Heart left ventricle (tissue), 16 donors: ENCODE results near the gene TYMP. TPM values are rescaled to one million over a fixed set of nuclear protein-coding genes. Genes with fewer than 3 reads are reported as not detected.
A peak's percentile ranks its signal among the peaks of the same experiment; 100 is the strongest.

Experiments
- ATAC-seq, 4 donors: fragments of 200-7000 bp; cut with Tn5 transposase; one replicate each; pipeline ENCODE4 v1.9.1; 2020 to 2022; ENCODE audit warnings: moderate library complexity in 4 of 4, mild to moderate bottlenecking in 3 of 4, moderate number of reproducible peaks in 1 of 4
- DNase-seq, 5 donors: peaks; one replicate each; pipeline ENCODE4 v3.0.0-alpha.2; 2020
- H3K27ac ChIP-seq, 12 donors: fragments of 200-600 bp; sonication (generic) in 4 of 12; one replicate each; pipeline versions ENCODE4 v1.5.0 to v1.8.0; 2016 to 2022; ENCODE audit warnings: mild to moderate bottlenecking in 2 of 12
- H3K27me3 ChIP-seq, 9 donors: fragments of 200-600 bp; sonication (generic) in 2 of 9; one replicate each; pipeline versions ENCODE4 v1.5.1 to v1.8.0; 2016 to 2022; ENCODE audit warnings: mild to moderate bottlenecking in 3 of 9
- H3K36me3 ChIP-seq, 9 donors: fragments of 200-600 bp; sonication (generic) in 2 of 9; one replicate each; pipeline versions ENCODE4 v1.5.0 to v1.8.0; 2018 to 2022; ENCODE audit warnings: mild to moderate bottlenecking in 2 of 9
- H3K4me1 ChIP-seq, 12 donors: fragments of 200-600 bp; sonication (generic) in 4 of 12; one replicate each; pipeline versions ENCODE4 v1.5.0 to v1.8.0; 2016 to 2022; ENCODE audit warnings: mild to moderate bottlenecking in 3 of 12
- H3K4me3 ChIP-seq, 12 donors: fragments of 200-600 bp; sonication (generic) in 4 of 12; one replicate each; pipeline versions ENCODE4 v1.5.0 to v1.8.0; 2017 to 2022; ENCODE audit warnings: mild to moderate bottlenecking in 9 of 12, moderate library complexity in 4 of 12
- H3K9me3 ChIP-seq, 12 donors: fragments of 200-600 bp; sonication (generic) in 4 of 12; one replicate each; pipeline versions ENCODE4 v1.5.0 to v1.8.0; 2016 to 2022; ENCODE audit warnings: mild to moderate bottlenecking in 1 of 12
- POLR2A ChIP-seq, 2 donors: fragments of 450-650 bp; IDR thresholded peaks; one replicate each; pipeline ENCODE4 v1.6.1; 2017; ENCODE audit warnings: antibody characterized with exemption in 2 of 2, mild to moderate bottlenecking in 2 of 2, moderate library complexity in 2 of 2
- WGBS, 4 donors: extraction: QIAGEN DNeasy Blood & Tissue Kit in 2 of 4; methylation state at CpG; one replicate each; pipeline versions ENCODE4 v1.1.5 to v1.1.7; 2013 to 2018; 5-methylcytosine and 5-hydroxymethylcytosine counted together
- intact Hi-C, 10 donors: fragments of 100-400 bp; cut with DNase I; formaldehyde crosslinking; loops; one replicate each; pipeline versions ENCODE4 v1.11.1 to v1.14.2; 2022
- polyA plus RNA-seq, 2 donors: library from polyadenylated mRNA; stranded (reverse); fragments of 200-250 nt; gene quantifications; one replicate each; pipeline ENCODE4 v1.2.3, GENCODE V29; 2013
- total RNA-seq, 9 donors: library from RNA; depleted of rRNA in 2 of 9; stranded (reverse); fragments of >200 nt in 2 of 9; fragmentation: NEBNext Ultra II Directional in 3 of 9; extraction: Animal tissue kit (Norgen Biotek cat#: 25700) in 3 of 9; gene quantifications; one replicate each; pipeline versions ENCODE4 v1.1.0 to v1.2.4, GENCODE V29; 2016 to 2023
- TF ChIP-seq, protein P1 (sequence below), 12 donors: fragments of 200-600 bp; sonication (generic) in 4 of 12; IDR thresholded peaks; one replicate each; pipeline versions ENCODE4 v1.5.0 to v1.8.0; 2018 to 2022; ENCODE audit warnings: antibody characterized with exemption in 12 of 12, mild to moderate bottlenecking in 5 of 12
- donor health status: ischemic (EF 13 %, LVEDD 7.1; RV severe dilation, severe dysfunction).
- donor health status: healthy with polysubstance abuse.
- donor health status: DM: no; HTN: yes; CAD: no.
- donor health status: DM: no; HTN: no; CAD: no.
- donor health status: ischemic (EF 25% LVEDD 6.9; RV normal size, moderate dysfunction).
- donor health status: ischemic (EF 25% LVEDD 5.7; RV mildly dilated, moderate dysfunction).
- donor health status: healthy.
- donor health status: DM: yes; HTN: yes; CAD: no.
- donor health status: ischemic (EF 35%, LVEDD 5.7; RV mildly dilated, moderate dysfunction).
- donor health status: nonischemic (EF 11% LVEDD 7.7; RV severe dilation, severe dysfunction).
- donor health status: DM: yes; HTN: yes; CAD: no.
- donor health status: PGD.
- donor health status: ischemic (EF 29% LVEDD 5.4; RV normal size, mild dysfunction).
- donor health status: nonischemic (EF 23%, LVEDD 6.1; RV moderate dilation, normal function).

The TYMP gene
- total and polyA plus RNA-seq, 11 donors: 8.3 to 198 (median 21.7) TPM

DNA sequence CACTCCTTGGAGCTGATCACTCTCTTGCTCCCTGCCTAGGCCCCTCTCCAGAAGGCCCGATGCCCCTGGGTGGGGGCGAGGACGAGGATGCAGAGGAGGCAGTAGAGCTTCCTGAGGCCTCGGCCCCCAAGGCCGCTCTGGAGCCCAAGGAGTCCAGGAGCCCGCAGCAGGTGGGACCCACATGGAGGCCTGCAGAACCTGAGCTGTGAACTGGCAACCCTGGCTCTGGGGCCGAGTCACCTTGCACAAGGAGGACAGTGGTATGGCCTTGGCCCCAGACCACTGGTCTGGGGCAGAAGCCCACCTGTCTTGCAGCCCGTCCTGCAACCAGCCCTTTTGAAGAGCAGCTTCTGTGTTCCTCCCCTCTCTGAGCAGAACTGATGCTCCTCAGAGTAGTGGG lies 10.7 kb downstream of the TYMP start:
- Histone ChIP-seq H3K4me3 (no peak overlapping the region), H3K27me3 (no peaks in the 10 kb centered on the region), H3K36me3 (peaks cover 0 to 88% (median 76%) of the 10 kb centered on the region in 9 donors), H3K4me1 (peaks cover 0 to 5% (median 2%) of the 10 kb centered on the region in 12 donors), H3K27ac (no peak overlapping the region), H3K9me3 (no peaks in the 10 kb centered on the region)
- TF ChIP-seq POLR2A (IDR thresholded peaks at IDR 0.05): no peak
- TF ChIP-seq, protein P1, sequence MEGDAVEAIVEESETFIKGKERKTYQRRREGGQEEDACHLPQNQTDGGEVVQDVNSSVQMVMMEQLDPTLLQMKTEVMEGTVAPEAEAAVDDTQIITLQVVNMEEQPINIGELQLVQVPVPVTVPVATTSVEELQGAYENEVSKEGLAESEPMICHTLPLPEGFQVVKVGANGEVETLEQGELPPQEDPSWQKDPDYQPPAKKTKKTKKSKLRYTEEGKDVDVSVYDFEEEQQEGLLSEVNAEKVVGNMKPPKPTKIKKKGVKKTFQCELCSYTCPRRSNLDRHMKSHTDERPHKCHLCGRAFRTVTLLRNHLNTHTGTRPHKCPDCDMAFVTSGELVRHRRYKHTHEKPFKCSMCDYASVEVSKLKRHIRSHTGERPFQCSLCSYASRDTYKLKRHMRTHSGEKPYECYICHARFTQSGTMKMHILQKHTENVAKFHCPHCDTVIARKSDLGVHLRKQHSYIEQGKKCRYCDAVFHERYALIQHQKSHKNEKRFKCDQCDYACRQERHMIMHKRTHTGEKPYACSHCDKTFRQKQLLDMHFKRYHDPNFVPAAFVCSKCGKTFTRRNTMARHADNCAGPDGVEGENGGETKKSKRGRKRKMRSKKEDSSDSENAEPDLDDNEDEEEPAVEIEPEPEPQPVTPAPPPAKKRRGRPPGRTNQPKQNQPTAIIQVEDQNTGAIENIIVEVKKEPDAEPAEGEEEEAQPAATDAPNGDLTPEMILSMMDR (IDR thresholded peaks at IDR 0.05): no peak
- 92 to 98% (median 96%) methylated on average over 7 to 8 of the region's 8 CpGs for WGBS, 4 donors
- peak in 1 of 5 donors; percentile 12 for DNase-seq
- ATAC-seq: no peak
- intact Hi-C loops: no loop called here

DNA sequence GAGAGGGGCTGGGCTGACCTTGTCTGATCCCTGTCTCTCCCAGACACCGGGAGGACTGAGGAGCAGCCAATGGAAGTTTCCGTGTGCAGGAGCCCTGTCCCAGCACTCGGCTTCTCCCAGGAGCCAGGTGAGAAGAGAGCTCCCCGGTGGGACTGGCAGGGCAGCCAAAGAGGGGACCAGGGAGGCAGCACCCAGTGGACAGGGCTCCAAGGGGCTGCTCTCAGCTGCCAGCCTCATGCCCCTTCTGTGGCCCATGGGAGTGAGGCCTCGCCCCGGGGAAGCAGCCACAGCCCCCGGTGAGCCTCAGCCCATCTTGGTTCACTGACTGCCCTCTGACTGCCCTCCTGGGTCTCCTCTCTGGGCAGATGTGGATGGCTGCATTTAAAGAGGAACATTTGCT lies 11.2 kb downstream of the TYMP start:
- intact Hi-C loops: no loop called here
- TF ChIP-seq, protein P1 (IDR thresholded peaks at IDR 0.05): no peak
- TF ChIP-seq POLR2A (IDR thresholded peaks at IDR 0.05): no peak
- 94 to 95% (median 95%) methylated on average over 6 to 7 of the region's 7 CpGs for WGBS, 4 donors
- Histone ChIP-seq H3K36me3 (peaks cover 0 to 83% (median 71%) of the 10 kb centered on the region in 9 donors), H3K4me1 (no peaks in the 10 kb centered on the region), H3K4me3 (no peak overlapping the region), H3K27me3 (no peaks in the 10 kb centered on the region), H3K9me3 (no peaks in the 10 kb centered on the region), H3K27ac (no peak overlapping the region)
- ATAC-seq (no peak), DNase-seq (peak in 1 of 5 donors; percentile 11)

DNA sequence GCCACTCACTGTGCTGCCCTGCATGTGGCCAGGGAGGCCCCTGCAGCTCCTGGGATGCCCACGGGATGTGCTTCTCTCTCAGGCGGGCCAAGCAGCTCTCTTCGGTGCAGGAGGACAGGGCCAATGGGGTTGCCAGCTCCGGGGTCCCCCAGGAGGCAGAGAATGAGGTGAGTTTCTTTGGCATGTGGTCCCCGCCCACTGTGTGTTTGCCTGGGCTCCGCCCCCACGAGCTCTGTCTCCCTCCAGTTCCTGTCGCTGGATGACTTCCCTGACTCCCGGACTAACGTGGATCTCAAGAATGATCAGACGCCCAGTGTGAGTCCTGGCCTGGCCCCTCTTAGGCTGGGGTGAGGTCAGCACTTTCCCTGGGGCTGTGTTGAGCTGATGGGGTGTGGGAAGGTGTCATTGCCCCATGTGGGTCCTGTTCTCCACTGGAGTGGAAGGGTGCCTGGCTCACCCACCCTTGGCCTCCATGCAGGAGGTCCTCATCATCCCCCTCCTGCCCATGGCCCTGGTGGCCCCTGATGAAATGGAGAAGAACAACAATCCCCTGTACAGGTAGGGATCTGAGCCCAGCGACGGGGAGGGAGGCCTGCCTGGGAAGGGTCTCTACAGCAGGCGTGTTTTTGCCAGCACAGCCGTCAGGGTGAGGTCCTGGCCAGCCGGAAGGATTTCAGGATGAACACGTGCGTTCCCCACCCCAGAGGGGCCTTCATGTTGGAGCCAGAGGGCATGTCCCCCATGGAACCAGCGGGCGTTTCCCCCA lies 12.1 kb downstream of the TYMP start:
- H3K9me3 ChIP-seq: no peaks in the 10 kb centered on the region
- H3K27me3 ChIP-seq: no peaks in the 10 kb centered on the region
- TF ChIP-seq, protein P1 (IDR thresholded peaks at IDR 0.05): no peak
- no peak for TF ChIP-seq POLR2A (IDR thresholded peaks at IDR 0.05)
- ATAC-seq: no peak
- peak in 1 of 5 donors; percentile 13 for DNase-seq
- H3K27ac ChIP-seq: no peak overlapping the region
- 84 to 92% (median 87%) methylated on average over 14 to 20 of the region's 20 CpGs for WGBS, 4 donors
- no peaks in the 10 kb centered on the region for H3K4me1 ChIP-seq
- intact Hi-C loops: no loop called here
- peaks cover 0 to 73% (median 63%) of the 10 kb centered on the region in 9 donors for H3K36me3 ChIP-seq
- H3K4me3 ChIP-seq: no peak overlapping the region

DNA sequence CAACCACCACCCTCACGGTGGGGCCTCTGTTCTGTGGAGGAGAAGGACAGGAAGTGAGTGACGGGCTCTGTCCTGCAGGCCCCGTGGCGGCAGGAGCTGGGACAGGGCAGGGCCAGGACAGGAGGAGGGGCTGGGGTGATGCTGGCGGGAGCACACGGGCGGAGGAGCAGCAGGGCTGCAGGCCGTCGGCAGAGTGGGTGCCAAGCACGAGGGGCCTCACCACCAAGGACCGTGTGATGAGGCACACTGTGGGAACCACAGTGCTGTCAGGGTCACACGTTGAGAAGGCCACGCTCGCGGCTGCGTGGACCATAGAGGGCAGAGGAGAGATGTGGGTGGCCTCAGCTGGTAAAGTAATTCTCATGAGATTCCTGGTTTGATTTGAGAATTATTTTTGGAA lies 12.9 kb downstream of the TYMP start:
- Histone ChIP-seq H3K4me3 (no peak overlapping the region), H3K9me3 (no peaks in the 10 kb centered on the region), H3K4me1 (no peaks in the 10 kb centered on the region), H3K27ac (no peak overlapping the region), H3K27me3 (no peaks in the 10 kb centered on the region), H3K36me3 (peaks cover 0 to 69% (median 56%) of the 10 kb centered on the region in 9 donors)
- WGBS, 4 donors: 73 to 82% (median 80%) methylated on average over 16 of the region's 16 CpGs
- intact Hi-C loops: no loop called here
- no peak for DNase-seq
- peak in 1 of 4 donors; percentile 4 for ATAC-seq
- no peak for TF ChIP-seq POLR2A (IDR thresholded peaks at IDR 0.05)
- TF ChIP-seq, protein P1 (IDR thresholded peaks at IDR 0.05): no peak
